Activated CD8-positive, alpha-beta memory T cell treated with anti-CD3 and anti-CD28 coated beads, Interleukin-2, amount 10 ng/mL, durations not matched to agents 7 days and 5 days (primary cell): ENCODE measurements around the gene SEMA4G. TPM values are rescaled to one million over a fixed set of nuclear protein-coding genes. Genes with fewer than 3 reads are reported as not detected.
A peak's percentile ranks its signal among the peaks of the same experiment; 100 is the strongest.

ENCODE experiments used
- ATAC-seq: fragments of 150-1000 bp; cut with Tn5 transposase; one replicate; pipeline ENCODE4 v1.10.0; 2021; ENCODE audit warnings: moderate library complexity
- CTCF ChIA-PET: fragments of 350-600 bp; sonication (Branson Sonifier 250); formaldehyde crosslinking; loops from one replicate; lab custom pipeline; 2021; ENCODE audit warnings: antibody characterized with exemption; lab: Charles Lee
- DNase-seq: peaks from one replicate; pipeline ENCODE4 v3.0.0-alpha.2; 2020
- H3K27ac Mint-ChIP-seq: one replicate; pipeline ENCODE4 v1.8.0; 2021; ENCODE audit warnings: mild to moderate bottlenecking, mixed read lengths
- H3K27me3 Mint-ChIP-seq: one replicate; pipeline ENCODE4 v1.8.0; 2021; ENCODE audit warnings: mixed read lengths
- H3K36me3 Mint-ChIP-seq: one replicate; pipeline ENCODE4 v1.8.0; 2021; ENCODE audit warnings: mild to moderate bottlenecking, mixed read lengths
- H3K4me1 Mint-ChIP-seq: one replicate; pipeline ENCODE4 v1.8.0; 2021; ENCODE audit warnings: mixed read lengths
- H3K4me3 Mint-ChIP-seq: one replicate; pipeline ENCODE4 v1.8.0; 2021; ENCODE audit warnings: mild to moderate bottlenecking, moderate library complexity, mixed read lengths
- H3K9me3 Mint-ChIP-seq: one replicate; pipeline ENCODE4 v1.8.0; 2022; ENCODE audit warnings: low read depth, mixed read lengths
- total RNA-seq, 2 experiments: library from RNA; stranded (reverse); gene quantifications; one replicate each; pipeline ENCODE4 v1.2.3, GENCODE V29; 2021

SEMA4G gene
- total RNA-seq, 2 experiments from 2014 or later, result 0.26 to 0.45 TPM

DNA sequence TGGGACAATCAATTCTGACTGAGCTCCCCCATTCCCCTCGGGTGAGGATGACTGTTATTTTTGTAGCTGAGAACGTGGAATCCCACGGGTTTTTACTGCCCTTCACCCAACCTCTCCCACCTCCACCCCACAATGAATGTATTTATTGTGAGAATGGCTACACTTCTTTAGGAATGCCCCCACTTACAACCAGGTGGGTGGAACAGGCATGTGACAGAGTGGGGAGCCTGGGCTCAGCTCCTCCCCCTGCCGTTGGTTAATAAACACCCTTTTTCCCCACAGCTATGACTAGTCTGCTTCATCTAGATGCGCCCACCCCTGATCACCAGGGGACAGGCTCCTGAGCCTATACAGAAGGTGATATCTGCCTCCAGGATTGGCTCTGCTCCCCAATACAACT, 16.0 kb downstream of the SEMA4G start:
- Mint-ChIP-seq H3K27me3 (no peaks in the 10 kb centered on the region), H3K36me3 (peaks cover 5% of the 10 kb centered on the region), H3K9me3 (no peaks in the 10 kb centered on the region), H3K4me3 (no peak overlapping the region), H3K4me1 (peaks cover 32% of the 10 kb centered on the region), H3K27ac (no peak overlapping the region)
- DNase-seq, result no peak
- CTCF ChIA-PET, result interaction anchor here (3.1 to 4.8 kb wide), 2 partner anchors 12 to 29 kb away, joined by 12 to 41 read pairs; no protein-coding TSS in a partner anchor
- no peak for ATAC-seq

DNA sequence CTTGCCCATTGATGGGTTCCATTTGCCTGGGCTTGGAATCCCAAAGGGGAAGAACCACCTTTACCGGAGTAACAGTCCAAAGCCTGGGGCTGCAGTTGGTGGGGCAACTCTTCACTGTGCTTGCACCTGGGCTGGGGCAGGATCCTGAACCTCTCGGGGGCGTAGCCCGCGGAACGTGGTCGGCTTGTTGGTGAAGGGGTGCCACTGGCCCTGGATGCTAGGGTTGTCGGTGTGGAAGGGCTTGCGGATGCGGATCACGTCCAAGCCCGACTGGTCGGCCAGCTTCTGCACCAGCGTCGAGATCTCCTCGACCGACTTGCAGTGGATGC, 17.3 kb downstream of the SEMA4G start:
- Mint-ChIP-seq H3K4me1 (peaks cover 37% of the 10 kb centered on the region), H3K36me3 (peaks cover 16% of the 10 kb centered on the region), H3K27ac (peak overlapping the region; percentile 85), H3K4me3 (peak overlapping the region; percentile 91), H3K27me3 (no peaks in the 10 kb centered on the region), H3K9me3 (no peaks in the 10 kb centered on the region)
- DNase-seq (no peak), ATAC-seq (no peak)
- CTCF ChIA-PET, result interaction anchor here (0.8 to 4.8 kb wide), 7 partner anchors 11 to 468 kb away, joined by 3 to 41 read pairs (median 7); partner anchors contain the start of genes LZTS2 and SEMA4G

DNA sequence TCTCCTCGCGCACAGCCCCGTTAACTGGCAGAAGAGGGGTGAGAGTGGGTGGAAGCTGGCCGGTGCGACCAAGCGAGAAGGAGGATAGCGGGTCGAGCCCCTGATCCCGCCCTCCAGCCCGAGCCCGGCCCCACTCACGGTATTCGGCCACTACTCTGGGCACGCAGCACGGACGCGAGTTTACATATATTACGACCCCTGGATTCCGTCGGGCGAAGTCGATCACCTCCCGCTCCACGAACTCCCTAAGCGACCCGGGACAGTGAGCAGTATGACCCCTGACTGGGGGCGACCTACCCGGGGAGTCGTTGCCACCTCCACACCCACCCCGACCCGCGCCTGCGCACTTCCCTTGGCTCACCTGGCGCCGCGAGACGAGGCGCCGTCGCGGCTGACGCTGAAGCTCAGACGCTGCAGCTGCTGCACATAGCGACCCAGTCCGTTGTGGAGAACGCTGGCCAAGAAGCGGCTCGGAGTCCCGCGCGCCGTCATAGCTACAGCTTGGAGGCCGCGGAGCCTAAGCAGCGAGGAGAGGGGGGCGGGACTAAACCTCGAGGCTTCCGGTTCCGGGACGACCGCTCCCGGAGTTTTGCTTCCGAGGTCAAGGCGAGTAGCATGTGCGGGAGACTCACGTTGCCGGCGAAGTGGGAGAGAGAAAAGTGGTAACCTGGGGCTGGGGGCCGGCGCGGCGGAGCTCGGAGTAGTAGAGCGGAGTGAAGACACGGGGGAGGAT, 17.8 kb downstream of the SEMA4G start, which contains the start of the genes MRPL43 and TWNK:
Gene MRPL43, minus strand, starts transcription at position 546 of the 733 bp plus-strand sequence. Its CDS starts 54 bp downstream, at position 492.
Gene TWNK, plus strand, starts transcription at position 592 of the 733 bp plus-strand sequence. CDS start 668 bp downstream, outside the sequence.
- no peaks in the 10 kb centered on the region for H3K9me3 Mint-ChIP-seq
- H3K27me3 Mint-ChIP-seq, result no peaks in the 10 kb centered on the region
- CTCF ChIA-PET, result interaction anchor here (1.4 to 4.8 kb wide), 6 partner anchors 10 to 468 kb away, joined by 3 to 41 read pairs (median 8); partner anchors contain the start of genes LZTS2 and SEMA4G
- peak within 1 kb of the TSS; percentile 91 for H3K4me3 Mint-ChIP-seq
- H3K4me1 Mint-ChIP-seq, result peaks cover 37% of the 10 kb centered on the region
- H3K36me3 Mint-ChIP-seq, result peaks cover 16% of the 10 kb centered on the region
- peak within 1 kb of the TSS; percentile 85 for H3K27ac Mint-ChIP-seq
- ATAC-seq (peak; percentile 97), DNase-seq (peak; percentile 90)

DNA sequence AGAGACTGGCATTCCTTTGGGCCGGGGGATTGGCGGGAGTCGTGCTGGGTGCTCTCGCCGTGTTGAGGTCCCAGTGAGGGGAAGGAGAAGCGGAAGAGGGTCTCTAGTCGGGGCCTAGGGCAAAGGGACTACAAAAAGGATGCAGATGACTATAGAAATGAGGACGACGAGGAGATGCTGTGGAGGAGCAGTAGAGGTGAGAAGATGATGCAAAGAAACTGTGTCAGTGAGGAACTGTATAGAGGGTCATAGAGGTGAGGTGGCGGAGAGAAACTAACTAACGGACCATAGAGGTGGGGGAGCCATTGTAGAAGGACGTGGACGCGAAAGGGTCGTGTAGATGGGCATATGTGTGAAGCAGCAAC, 18.4 kb downstream of the SEMA4G start:
- Mint-ChIP-seq H3K4me1 (peaks cover 37% of the 10 kb centered on the region), H3K9me3 (no peaks in the 10 kb centered on the region)
- ATAC-seq, result no peak

DNA sequence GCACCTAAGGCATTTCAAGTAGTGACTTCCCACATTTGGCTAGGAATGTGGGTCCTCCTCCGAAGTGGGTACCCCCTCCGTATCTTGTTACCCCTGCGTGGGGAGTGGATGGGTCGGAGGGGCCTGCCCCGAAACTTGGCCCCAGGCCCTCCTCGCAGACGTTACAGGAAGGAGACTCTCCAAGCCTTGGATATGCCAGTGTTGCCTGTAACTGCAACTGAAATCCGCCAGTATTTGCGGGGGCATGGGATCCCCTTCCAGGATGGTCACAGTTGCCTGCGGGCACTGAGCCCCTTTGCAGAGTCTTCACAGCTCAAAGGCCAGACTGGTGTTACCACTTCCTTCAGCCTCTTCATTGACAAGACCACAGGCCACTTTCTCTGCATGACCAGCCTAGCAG, 18.9 kb downstream of the SEMA4G start:
- Mint-ChIP-seq H3K4me1 (peaks cover 37% of the 10 kb centered on the region), H3K9me3 (no peaks in the 10 kb centered on the region), H3K27me3 (no peaks in the 10 kb centered on the region), H3K4me3 (peak overlapping the region; percentile 91), H3K27ac (peak overlapping the region; percentile 85), H3K36me3 (peaks cover 19% of the 10 kb centered on the region)
- no peak for ATAC-seq
- CTCF ChIA-PET, result interaction anchor here (3.6 to 4.8 kb wide), 2 partner anchors 9 to 23 kb away, joined by 8 to 41 read pairs; no protein-coding TSS in a partner anchor
- DNase-seq, result no peak

More for the DNA sequence above, 18.4 kb downstream of the SEMA4G start:
- peak overlapping the region; percentile 91 for H3K4me3 Mint-ChIP-seq
- no peak for DNase-seq
- peak overlapping the region; percentile 85 for H3K27ac Mint-ChIP-seq
- H3K36me3 Mint-ChIP-seq, result peaks cover 17% of the 10 kb centered on the region
- no peaks in the 10 kb centered on the region for H3K27me3 Mint-ChIP-seq
- CTCF ChIA-PET, result interaction anchor here (1.4 to 4.8 kb wide), 4 partner anchors 10 to 469 kb away, joined by 3 to 41 read pairs (median 10); no protein-coding TSS in a partner anchor

DNA sequence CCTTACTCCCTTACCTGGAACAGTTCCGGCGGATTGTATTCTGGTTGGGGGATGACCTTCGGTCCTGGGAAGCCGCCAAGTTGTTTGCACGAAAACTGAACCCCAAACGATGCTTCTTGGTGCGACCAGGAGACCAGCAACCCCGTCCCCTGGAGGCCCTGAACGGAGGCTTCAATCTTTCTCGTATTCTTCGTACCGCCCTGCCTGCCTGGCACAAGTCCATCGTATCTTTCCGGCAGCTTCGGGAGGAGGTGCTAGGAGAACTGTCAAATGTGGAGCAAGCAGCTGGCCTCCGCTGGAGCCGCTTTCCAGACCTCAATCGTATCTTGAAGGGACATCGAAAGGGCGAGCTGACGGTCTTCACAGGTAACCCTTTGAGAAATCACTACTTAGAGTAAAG, 19.8 kb downstream of the SEMA4G start:
- peaks cover 22% of the 10 kb centered on the region for H3K36me3 Mint-ChIP-seq

DNA sequence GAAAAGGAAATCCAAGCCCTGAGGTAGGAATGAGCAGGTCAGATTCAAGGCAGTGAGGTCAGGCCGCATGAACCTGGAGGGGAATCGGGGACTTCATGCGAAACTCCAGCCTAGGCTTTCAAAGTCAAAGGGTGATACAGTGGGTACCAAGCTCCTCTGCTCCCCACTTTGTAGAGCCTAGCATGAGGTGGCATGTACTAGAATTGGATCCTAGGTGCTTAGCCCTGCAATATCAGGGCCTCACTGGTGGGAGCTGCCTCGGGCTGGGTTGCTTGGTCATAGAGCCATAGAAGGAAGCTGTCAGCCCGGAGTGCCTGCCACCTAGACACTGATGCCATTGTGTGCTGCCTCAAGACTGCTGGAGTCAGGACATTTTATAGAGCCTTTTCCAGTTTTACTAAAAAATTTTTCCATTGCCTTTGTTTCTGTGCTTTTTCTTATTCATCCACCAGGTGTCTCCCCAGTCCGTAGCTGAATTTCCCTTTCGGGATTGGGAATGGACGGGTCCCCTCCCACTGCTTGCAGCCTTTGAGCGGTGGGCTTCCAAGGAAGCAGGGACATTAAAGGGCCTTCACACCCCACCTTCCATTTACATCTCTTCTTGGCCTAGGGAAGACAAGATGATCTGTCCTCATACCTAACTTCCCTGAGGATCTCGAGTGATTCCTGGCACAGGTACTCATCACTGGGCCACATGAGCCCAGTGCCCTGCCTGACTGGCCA, 24.8 kb downstream of the SEMA4G start:
- CTCF ChIA-PET, result interaction anchor here (1.0 to 13.2 kb wide), 4 partner anchors 18 to 38 kb away, joined by 3 to 174 read pairs (median 4); partner anchors contain the start of gene SEMA4G
- no peaks in the 10 kb centered on the region for H3K27me3 Mint-ChIP-seq
- peaks cover 30% of the 10 kb centered on the region for H3K4me1 Mint-ChIP-seq
- DNase-seq, result no peak
- no peak overlapping the region for H3K4me3 Mint-ChIP-seq
- no peak for ATAC-seq
- H3K36me3 Mint-ChIP-seq, result peaks cover 18% of the 10 kb centered on the region
- H3K9me3 Mint-ChIP-seq, result no peaks in the 10 kb centered on the region
- peak overlapping the region; percentile 4 for H3K27ac Mint-ChIP-seq

More for the DNA sequence above, 19.8 kb downstream of the SEMA4G start:
- no peak for DNase-seq
- CTCF ChIA-PET, result interaction anchor here (1.4 to 4.8 kb wide), 3 partner anchors 8 to 42 kb away, joined by 3 to 41 read pairs (median 8); partner anchors contain the start of genes PDZD7 and SFXN3
- no peak for ATAC-seq
- Mint-ChIP-seq H3K27me3 (no peaks in the 10 kb centered on the region), H3K9me3 (no peaks in the 10 kb centered on the region), H3K4me3 (no peak overlapping the region), H3K4me1 (peaks cover 37% of the 10 kb centered on the region), H3K27ac (no peak overlapping the region)

DNA sequence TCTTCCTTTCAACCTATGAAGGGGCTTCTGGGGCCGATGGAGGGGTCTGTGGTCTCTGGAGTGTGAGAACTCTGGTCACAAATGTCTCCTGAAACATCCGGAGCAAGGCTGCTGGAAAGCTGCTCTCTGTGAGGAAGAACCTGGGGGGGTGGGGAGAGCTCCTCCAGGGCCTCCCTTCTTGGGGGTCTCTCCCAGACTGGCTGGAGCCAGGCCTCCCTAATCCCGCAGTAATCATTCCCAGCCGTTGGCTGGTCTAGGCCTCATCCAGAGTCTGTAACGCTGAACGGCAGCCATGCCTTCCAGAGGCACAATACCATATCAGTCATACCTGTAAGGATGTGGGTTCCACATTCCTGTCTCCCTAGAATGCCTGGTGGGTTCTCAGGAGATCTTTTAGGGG, 25.9 kb downstream of the SEMA4G start:
- no peak overlapping the region for H3K4me3 Mint-ChIP-seq
- DNase-seq, result no peak
- no peak overlapping the region for H3K27ac Mint-ChIP-seq
- CTCF ChIA-PET, result interaction anchor here (1.8 to 13.2 kb wide), 3 partner anchors 17 to 35 kb away, joined by 4 to 174 read pairs (median 49); partner anchors contain the start of genes PDZD7 and SFXN3
- peaks cover 18% of the 10 kb centered on the region for H3K36me3 Mint-ChIP-seq
- H3K9me3 Mint-ChIP-seq, result no peaks in the 10 kb centered on the region
- H3K27me3 Mint-ChIP-seq, result no peaks in the 10 kb centered on the region
- ATAC-seq, result no peak
- peaks cover 24% of the 10 kb centered on the region for H3K4me1 Mint-ChIP-seq

DNA sequence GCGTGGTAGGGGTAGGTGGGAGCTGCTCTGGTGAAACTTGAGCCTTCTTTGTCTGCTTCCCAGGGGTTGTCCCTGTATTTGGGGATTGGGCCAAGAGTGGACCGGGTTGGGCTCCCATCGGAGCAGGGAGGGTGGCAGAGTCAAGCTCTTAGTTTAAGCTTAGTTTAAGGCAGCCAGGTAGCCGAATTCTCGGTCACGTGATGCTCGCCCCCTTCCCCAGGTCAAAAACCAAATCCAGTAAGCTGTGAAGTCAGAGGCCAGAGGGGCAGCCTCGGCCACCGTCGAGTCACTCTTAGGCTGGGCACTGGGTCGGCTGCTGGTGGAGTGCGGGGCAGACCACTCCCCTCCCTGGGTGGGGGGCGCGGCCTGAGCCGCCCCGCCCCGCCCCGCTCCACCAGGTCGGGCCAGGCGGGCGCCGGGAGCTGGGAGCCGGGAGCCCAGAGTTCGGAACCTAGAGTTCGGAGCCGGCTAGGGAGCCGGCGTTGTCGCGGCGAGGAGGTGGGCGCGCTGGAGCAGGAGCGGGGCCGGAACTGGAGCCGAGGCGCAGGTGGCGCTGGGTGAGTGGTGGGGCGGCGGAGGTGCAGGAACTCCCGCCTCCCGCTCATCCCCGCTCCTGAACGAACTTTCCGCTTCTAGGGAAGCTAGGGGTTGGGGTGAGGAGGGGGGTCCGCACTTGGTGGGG, 27.5 kb downstream of the SEMA4G start:
- Mint-ChIP-seq H3K4me1 (peaks cover 22% of the 10 kb centered on the region), H3K27ac (peak overlapping the region; percentile 90), H3K36me3 (peaks cover 6% of the 10 kb centered on the region), H3K4me3 (peak overlapping the region; percentile 76), H3K27me3 (no peaks in the 10 kb centered on the region), H3K9me3 (no peaks in the 10 kb centered on the region)
- CTCF ChIA-PET, result interaction anchor here (0.7 to 13.2 kb wide), 28 partner anchors 10 to 461 kb away, joined by 3 to 174 read pairs (median 8); partner anchors contain the start of genes HIF1AN, KAZALD1, MRPL43 and PDZD7
- peak; percentile 37 for ATAC-seq
- DNase-seq, result peak; percentile 57

DNA sequence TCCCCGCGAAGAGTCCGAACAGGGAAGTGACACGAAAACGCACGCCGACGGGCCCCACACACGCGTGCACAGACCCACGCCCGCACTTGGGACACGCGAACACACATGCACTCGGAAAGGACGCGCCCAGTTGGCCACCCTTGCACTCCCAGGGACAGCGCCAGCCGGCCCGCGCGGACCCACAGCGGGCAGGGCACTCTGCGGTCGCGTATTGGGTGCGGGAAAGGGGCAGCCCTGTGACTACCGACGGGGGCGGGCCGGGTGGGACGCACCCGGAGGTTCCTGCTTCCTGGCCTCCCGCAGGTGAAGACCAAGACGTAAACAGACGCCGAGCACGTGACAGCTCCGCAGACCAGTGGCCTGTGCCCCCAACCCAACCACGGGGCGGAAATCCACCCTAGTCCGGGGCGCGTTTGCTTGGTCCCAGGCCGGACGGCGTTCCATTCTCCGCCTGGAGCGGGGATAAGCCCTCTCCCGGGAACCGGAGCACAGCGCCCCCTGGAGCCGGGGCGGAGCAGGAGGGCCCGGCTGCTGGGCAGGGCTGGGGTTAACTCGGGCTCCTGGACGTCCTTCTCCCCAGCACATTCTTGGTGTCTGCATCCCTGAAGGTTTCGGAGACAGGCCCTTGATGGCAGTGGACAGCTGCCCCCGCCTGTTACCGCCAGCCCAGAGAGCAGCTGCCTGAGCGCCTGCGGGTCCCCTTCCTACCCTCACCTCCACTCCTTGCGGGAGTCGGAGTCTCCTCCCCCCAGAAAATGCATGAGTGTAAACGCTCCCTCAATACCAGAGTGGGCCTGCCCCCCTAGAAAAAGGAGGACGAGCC, 28.3 kb downstream of the SEMA4G start:
- peak overlapping the region; percentile 90 for H3K27ac Mint-ChIP-seq
- CTCF ChIA-PET, result interaction anchor here (0.6 to 13.2 kb wide), 40 partner anchors 9 to 1530 kb away, joined by 3 to 174 read pairs (median 6); partner anchors contain the start of genes HIF1AN, KAZALD1, MRPL43 and PDZD7
- H3K4me3 Mint-ChIP-seq, result peak overlapping the region; percentile 76
- peaks cover 4% of the 10 kb centered on the region for H3K36me3 Mint-ChIP-seq
- peaks cover 22% of the 10 kb centered on the region for H3K4me1 Mint-ChIP-seq
- no peaks in the 10 kb centered on the region for H3K27me3 Mint-ChIP-seq
- H3K9me3 Mint-ChIP-seq, result no peaks in the 10 kb centered on the region
- peak; percentile 65 for ATAC-seq
- peak; percentile 81 for DNase-seq

DNA sequence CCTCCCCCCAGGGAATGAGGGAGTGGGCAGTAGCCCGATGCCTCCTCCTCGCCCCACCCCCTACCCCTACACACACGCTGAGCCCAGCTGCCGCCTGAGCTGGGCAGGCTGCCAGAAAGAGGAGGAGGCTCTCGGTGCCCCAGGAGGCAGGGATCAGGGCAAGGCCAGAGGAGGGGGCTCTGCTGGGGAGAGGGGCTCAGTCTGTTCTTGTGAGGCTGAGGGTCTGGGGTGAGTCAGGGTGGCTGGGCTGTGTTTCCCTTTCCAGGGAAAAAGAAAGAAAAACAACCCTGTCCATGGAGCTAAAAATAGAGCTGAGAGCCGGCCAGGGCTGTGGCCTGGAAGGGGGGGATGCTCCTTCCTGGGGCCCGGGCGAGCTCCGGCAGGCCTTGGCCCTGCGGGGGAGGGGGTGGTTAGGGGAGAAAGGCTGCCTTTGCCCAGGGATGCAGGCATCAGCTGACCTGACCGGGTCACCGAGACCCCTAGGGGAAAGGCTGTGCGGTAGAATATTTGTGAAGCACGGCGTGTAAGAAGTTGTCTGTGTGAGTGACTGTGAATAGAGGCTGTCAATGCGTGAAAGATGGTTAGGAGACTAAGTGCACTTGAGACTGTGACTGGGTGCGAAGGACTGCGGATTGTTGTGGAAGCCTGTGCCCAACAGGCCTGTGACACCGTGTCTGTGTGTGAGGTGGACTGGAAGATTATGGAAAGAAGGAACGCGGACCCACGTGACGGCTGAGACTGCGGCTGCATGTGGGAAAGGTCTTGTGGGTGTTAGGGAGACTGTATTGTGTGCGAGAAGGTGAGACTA, 29.1 kb downstream of the SEMA4G start:
- Mint-ChIP-seq H3K36me3 (peaks cover 3% of the 10 kb centered on the region), H3K4me1 (peaks cover 22% of the 10 kb centered on the region), H3K27me3 (no peaks in the 10 kb centered on the region), H3K4me3 (peak overlapping the region; percentile 76), H3K27ac (peak overlapping the region; percentile 80), H3K9me3 (no peaks in the 10 kb centered on the region)
- CTCF ChIA-PET, result interaction anchor here (0.6 to 13.2 kb wide), 35 partner anchors 9 to 1530 kb away, joined by 3 to 174 read pairs (median 6); partner anchors contain the start of genes HIF1AN, KAZALD1, MRPL43 and PDZD7
- ATAC-seq (peak; percentile 37), DNase-seq (peak; percentile 72)
